Stimulated activated CD8-positive, alpha-beta memory T cell treated with anti-CD3 and anti-CD28 coated beads, Interleukin-4, amount 100 ng/mL, for 24 hours (primary cell): ENCODE measurements around the gene CDK9.
"Not testable (repeated sequence)": the region's sequence is repeated elsewhere in the genome, so short reads cannot be mapped to it uniquely, and the experiment has no call there.

ENCODE experiments used
- DNase-seq: peaks from one replicate; pipeline ENCODE4 v3.0.0-alpha.2; 2020; ENCODE audit warnings: low read depth

The CDK9 gene

DNA sequence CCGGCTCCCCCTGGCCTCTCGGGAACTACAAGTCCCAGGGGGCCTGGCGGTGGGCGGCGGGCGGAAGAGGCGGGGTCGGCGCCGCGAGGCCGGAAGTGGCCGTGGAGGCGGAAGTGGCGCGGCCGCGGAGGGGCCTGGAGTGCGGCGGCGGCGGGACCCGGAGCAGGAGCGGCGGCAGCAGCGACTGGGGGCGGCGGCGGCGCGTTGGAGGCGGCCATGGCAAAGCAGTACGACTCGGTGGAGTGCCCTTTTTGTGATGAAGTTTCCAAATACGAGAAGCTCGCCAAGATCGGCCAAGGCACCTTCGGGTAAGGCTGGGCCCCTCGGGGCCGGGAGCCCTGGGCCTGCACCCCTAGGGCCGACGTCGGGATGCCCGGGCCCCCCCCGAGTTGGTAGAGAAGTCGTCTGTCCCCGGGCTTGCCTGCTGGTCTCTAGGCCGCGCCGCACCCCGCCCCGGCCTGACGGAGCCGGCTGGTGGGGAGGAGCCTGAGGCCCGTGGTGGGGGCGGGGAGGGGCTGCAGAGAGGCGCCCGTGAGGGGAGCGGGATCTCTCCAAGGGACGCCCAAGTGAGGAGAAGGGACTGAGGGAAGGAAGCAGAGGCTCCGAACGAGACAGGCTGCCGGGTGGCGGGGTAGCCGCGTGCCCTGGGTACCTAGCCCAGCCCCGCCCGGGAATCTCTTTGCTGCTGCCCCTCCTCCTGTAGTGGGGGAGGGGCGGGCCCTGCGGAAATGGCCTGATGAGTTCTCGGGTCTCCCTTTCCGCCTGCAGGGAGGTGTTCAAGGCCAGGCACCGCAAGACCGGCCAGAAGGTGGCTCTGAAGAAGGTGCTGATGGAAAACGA lies at the start of gene CDK9:
Gene CDK9, plus strand, starts transcription at position 102 of the 840 bp plus-strand sequence. Its CDS starts 115 bp downstream, at position 217.
- peak; percentile 89 for DNase-seq

DNA sequence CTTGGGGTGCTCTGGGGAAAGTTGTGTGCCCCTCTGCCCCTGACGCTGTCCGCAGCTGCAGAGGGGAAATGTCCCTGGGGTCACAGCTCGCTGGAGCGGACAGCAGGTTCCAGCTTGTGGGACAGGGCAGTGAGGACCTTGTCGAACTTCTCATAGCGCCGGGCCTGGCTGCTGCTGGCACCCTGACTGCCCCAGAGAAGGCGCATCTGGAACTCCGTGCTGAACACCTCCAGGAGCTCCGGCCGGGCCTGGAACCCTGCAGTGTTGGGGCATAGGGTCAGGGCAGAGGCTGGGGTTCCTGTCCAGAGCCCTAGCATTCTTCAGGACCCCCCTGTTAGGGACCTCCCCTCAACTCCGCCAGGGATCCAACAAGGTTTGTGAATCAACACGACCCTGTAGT lies 47.2 kb upstream of the CDK9 start:
- DNase-seq, result no peak

DNA sequence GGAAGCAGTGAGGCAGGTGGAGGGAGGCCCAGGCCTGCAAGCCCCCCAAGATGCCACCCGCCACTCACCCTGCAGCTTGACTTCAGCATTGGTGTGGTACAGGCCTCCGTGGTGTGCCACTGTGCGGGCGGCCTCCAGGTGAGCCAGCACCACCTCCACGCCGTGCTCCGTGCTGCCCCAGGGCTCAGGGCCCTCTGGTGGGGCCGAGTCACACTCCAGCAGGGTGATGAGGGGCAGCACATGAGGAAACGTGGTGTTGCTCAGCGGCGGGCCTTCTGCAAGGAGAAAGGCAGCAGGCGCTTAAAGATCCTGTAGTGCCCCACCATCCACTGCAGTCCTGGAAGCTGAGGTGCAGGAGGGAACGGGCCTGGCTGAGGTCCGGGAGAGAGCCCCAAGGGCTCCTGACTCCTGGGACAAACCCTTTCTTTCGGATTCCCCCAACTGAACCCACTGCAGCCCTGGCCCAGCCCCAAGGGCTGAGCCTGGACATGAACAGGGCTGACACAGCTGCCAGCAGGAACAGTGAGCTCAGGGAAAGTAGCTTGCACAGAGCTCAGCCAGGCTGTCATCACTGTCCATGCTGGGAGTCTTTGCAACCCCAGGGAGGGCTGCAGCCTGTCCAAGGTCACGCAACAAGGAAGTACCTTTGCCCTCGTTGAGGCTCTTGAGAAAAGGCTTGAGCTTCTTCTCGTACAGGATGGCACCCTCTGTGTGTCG lies 46.1 kb upstream of the CDK9 start:
- no peak for DNase-seq

DNA sequence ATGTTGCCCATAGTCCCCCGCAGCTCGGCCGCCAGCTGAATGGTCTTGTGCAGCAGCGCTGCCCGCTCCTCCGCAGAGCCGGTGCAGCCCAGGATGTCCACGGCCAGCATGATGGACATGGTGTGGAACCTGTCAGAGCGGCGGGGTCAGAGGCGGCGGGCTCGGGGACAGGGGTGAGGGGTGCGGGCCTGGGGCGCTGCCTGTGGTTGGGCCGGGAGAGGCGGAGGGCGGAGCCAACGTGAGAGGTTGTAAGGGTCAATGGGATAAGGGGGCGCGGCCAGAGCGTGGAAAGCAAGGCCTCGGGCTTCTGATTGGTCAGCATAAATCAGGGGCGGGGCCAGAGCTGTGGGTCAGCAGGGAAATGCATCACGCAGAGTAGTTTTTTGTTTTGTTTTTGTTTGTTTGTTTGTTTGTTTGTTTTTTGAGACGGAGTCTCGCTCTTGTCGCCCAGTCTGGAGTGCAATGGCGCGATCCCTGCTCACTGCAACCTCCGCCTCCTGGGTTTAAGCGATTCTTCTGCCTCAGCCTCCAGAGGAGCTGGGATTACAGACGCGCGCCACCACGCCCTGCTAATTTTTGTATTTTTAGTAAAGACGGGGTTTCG lies 43.9 kb upstream of the CDK9 start:
- no peak for DNase-seq

DNA sequence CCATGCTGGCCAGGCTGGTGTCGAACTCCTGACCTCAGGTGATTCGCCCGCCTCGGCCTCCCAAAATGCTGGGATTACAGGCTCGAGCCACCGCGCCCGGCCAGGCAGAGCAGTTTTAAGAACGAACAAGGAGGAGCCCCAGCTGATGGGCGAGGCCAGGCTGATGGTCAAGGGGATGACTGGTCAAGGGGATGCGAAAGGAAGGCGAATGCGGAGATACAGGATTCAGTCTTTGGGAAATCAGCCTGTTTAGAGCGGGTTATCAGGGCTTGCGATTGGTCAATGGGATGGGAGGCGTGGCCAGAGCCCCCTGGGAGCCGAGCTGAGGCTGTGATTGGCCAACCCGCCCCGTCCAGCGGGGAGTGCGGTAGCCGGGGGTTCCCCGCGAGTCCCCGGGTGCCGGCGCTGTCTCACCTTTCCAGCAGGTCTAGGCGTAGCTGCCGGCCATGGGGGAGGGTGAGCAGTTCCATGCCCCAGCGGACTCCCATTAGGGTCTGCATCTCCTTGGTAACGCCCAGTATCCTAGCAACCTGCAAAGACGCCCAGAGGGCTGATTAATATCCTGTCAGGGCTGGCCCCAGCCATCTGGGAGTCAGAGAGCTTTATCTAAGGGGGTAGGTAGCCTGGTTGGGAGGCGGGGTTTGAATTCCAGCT lies 43.3 kb upstream of the CDK9 start:
- no peak for DNase-seq

DNA sequence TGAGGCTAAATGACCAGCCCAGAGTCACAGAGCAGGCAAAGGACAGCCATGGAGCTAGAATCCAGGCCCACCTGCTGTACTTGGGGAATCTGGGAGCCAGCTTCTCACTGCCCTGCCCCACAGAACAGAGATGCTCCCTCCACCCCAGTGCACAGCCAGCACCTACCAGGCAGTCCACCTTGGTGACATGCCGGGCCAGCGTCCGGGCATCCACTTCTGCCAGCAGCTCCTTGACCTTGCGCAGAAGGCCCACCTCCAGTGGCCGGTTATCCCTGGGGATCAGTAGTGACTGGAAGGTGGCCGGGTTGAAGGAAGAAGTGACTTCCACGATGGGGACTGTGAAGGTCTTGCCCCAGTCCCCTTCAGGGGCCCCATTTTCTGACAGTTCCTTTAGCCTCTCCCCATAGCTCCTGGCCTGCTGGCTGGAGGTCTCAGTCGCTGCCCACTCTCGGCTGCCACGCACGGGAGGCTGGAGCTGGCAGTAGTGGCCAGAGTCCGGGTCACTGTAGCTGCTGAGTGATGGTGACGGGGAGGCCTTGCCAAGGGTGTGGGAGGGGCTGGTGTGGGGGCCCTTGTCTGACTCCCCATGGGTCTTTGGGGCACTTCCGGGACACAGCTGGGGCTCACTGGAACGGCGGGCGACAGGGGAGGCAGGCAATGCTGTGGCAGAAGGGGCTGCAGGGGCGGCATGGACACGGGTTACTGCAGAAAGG lies 41.3 kb upstream of the CDK9 start:
- no peak for DNase-seq

DNA sequence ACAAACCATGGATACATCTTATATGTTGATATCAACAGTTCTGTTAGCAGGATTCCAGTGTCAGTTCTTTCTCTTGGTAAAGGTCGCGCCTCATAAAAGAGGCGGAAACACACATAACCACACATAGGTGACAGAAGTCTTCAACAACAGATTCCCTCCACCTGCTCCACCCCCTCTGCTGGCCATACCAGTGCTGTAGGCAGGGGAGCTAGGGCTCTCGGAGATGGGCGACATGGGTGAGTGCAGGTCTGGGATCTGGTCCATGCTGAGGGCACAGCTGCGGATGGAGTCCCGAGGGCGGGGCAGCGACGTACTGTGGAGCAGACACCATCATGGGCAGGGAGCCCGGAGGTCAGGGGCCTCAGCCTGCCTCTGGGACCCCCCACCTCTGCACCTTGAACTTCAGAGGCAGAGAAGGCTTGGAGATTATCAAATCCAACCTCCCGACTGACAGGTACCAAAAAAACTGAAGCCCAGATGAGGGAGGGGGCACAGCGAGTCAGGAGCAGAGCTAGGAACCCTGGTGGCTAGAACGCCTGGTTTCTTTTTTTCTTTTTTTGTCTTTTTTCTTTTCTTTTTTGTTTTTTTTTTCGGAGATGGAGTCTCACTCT lies 38.8 kb upstream of the CDK9 start:
- no peak for DNase-seq

DNA sequence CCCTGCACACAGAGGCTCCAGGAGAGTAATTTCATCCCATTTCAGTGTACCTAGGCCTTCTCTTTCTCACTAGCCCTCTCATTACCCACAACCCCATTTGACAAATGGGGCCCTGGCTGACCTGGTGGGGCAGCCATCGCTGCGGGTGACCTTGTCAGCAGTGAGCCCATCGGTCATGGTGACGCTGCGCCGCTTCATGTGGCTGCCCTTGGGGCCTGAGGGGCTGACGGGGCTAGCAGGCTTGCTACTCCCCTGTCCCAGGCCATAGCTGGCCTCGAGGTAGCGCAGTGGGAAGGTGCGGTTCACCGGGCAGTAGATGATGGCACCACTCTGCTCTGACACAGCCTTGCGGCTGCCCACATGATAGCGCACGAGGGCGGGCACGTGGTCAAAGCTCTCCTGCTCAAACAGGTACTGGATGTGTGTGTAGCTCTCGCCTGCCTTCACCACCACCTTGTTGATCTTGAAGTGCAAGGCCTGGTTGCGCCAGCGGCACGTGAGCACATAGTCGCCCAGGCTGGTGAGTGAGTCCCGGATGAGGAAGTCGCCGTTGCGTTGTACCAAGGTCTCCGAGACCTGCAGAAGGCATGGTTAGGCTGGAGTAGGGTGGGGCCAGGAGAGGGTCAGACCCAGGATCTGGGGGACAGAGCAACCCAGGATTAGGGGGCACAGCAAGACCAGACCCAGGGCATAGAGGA lies 36.6 kb upstream of the CDK9 start:
- no peak for DNase-seq

DNA sequence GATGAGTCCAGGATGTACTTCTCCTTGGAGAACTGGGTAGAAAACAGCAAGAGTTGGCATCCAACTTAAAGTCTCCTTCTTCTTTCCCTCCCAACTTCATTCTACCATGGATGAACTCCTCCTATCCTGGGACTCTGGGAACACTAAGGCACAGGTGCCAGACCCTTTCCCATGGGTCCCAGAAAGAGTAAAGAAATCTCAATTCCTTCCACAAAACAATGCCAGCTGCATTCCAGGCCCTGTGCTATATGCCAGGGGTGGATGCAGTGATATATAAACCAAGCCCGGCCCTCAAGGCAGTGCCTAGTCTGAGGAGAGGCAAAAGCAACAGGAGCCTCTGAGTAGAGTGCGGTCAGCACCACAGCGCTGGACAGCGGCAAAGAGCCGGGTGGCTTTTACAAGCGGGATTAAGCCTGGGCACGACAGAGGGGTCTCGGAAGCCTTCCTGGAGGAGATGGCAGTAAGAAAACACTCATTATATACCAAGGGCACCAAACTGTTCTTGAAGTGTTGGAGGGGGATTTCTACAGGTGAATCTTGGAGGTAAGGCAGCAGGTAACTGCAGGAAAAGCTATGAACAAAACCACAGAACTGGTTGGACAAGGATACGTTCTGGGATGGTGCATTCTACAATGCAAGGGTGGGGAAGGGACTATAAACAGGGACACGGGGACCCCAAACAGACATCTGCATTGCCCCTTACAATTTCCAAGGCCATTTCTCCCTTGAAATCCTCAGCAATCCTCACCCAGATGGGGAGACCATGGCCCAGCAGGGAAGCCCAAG lies 34.4 kb upstream of the CDK9 start:
- DNase-seq, result no peak

DNA sequence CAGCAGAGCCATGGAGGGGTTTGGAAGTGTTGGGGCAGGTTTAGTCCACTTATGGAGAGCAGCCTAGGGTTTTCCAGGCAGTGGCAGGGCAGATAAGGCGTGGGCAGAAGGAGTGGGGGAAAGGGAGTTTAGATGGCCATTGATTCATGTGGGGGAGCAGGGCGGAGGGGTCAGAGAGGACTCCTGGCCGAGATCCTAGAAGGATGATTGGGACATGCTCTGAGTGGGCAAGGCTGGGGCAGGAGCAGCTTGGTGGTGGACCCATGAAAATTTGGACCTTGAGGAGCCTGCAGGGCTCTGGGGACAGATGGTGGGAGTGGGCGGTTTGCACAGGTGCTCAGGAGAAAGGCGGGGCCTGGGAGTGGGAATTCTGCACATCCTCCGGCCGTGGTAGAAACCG lies 32.7 kb upstream of the CDK9 start:
- DNase-seq, result no peak

DNA sequence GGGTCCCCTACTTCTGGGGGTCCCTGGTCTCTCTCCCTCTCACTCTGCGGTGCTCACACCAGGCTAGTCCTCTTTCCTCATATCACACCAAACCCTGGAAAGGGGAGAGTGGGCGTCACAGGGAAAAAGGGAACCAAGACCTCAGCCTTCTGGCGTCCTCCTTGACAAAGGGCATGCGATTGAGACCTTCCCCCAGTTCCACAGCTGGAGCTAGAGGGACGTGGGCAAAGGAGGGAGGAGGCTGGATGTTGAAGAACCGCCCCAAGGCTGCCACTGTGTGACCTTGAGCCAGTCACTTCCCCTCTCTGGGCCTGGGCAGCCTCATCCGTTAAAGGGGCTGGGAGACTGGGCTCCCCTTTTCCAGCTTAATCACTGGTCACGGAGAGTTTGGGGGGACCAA lies 32.2 kb upstream of the CDK9 start:
- no peak for DNase-seq

DNA sequence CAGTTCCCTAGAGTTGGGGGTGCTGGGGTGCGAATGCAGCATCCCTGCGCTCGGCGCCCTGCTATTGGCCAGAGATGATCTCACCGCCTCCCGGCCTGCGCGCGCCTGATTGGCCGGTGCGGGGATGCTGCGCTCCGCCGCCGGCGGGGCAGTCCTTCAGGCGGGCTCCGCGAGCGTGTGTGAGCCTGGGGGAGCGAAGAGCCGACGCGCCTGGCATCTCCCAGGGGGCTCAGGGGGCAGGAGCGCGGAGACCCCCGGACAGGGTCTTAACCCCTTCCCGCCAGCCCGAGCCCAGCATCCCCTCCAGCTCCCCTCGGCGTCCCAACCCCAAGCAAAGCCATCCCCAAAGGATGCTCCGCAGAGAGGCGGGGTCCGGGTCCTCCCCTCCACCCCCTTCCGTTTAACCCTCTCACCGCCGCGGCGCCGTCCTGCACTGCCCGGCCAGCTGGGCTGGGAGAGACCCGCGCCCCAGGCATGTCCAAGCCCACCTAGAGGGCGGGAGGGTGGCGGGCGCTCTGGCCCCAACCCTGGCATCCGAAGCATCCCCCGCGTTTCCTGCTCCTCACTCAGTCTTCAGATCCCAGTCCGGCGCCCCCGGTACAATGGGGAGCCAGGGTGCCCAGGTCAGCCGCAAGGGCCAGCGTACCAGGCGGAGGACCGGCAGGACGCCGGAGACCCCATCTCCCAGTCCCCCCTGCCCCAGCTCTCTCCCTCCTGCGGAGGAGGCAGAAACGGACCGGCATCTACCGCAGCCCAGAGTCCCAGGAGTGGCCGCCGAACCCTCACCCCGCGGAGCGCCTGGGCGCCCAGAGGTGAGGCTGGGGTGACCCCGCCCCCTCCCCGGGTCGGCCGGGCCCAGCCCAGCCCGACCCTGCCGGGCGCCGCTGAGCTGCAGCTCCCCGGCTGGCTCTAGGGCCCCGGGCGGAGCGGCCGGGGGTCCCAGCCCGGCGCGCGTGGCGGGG lies 31.5 kb upstream of the CDK9 start:
- DNase-seq, result no peak

DNA sequence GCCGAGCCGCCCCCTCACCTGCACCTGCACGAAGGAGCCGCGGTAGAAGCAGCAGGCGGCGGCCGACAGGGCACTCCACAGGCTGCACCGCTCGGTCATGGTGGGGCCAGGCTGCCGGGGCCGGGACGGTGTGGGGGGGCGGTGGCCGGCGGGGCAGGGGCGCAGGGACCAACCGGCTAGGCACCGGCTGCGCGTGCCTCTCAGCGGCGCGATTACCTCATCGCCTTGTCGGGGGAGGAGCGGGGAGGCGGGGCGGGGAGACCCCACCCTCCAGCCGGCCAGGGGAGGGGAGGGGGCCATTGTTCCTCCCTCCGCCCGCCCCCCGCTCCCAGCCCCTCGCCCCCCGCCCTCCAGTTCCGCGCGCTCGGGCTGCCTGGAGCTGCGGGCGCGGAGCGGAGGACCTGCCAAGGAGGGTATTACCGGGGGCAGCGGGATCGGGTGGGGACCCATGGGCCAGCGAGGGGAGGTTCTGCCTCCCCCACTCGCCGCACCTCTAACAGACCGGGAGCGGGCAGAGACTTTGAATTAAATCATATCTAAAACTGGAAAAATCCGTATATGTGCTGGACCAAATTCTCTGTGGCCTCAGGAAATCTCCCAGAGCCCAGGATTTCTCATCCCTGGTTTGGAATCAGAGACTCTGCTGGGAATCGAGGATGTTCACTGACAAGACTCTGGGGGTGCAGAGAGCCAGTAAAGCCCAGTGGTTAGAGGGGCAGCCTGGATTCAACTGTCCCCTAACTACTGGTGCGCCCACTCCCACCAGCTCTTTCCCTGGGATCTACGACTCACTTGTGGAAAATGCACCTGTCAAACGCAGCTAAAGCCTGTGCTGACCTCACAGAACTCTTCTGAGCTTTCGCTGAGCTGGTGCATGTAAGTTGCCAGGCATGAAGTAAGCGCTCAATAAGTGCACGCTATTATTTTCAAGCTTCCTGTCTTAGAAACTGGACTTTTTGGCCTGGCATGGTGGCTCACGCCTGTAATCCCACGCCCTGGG lies 30.5 kb upstream of the CDK9 start:
- DNase-seq, result no peak

DNA sequence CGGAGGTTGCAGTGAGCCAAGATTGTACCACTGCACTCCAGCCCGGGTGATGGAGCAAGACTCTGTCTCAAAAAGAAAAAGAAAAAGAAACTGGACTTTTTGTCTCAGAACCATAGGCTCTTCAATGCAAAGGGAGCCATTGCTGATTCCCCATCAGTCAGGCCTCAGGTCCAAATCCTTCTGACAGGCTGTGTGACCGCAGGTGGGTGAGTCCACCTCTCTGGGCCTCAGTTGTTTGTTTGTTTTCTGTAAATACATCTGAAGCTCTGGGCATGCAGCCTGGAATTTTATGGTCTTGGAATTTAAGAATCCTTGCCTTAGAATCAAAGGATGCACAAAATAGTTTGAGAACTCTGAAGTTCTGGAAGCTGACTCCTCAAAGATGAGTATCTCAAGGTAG lies 29.6 kb upstream of the CDK9 start:
- no peak for DNase-seq

DNA sequence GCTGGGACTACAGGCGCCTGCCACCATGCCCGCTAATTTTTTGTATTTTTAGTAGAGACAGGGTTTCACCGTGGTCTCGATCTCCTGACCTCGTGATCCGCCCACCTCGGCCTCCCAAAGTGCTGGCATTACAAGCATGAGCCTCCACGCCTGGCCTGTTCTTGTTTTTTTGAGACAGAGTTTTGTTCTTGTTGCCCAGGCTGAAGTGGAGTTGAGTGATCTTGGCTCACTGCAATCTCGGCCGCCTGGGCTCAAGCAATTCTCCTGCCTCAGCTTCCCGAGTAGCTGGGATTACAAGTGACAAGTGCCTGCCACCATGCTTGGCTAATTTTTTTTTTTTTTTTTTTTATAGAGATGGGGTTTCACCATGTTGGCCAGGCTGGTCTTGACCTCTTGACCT lies 29.1 kb upstream of the CDK9 start:
- DNase-seq, result not testable (repeated sequence)

DNA sequence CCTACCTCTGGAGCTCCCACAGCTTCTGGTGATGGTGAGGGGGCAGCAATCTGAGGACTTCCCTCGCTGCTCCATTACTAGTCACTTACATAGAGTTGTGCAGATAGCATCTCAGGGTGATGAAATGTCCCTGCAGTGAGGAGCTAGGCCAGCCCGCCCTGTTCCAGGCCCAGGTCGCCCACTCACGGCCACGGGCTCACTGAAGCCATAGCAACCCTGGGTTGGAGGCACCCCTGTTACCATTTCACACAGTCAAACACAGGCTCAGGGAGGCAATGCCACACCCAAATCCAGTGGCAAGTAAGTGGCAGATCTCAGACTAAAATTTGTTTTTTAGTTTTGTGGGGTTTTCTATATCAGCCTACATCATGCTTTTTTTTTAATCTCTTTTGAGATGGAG lies 27.0 kb upstream of the CDK9 start:
- no peak for DNase-seq

DNA sequence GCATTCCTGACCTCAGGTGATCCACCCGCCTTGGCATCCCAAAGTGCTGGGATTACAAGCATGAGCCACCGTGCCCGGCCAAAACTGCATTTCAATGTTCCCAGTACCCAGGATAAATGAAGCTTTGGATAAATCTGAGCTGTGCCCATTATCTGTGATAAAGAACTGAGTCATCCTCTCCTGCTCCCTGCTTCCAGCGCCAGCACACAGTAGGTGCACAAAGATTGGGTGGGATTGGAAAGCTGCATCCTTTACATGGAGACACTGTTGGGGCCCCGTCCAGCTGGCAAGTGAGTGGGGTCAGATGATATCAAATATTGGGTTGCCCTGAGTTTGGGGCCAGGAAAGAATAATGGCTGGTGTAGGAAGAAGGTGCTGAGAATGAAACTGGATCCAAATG lies 24.8 kb upstream of the CDK9 start:
- no peak for DNase-seq
